GM19463 (cell line): Measurements from ENCODE around the gene ZCCHC7.
A peak's percentile ranks its signal among the peaks of the same experiment; 100 is the strongest.

Experiments
- ATAC-seq: cut with Tn5 transposase; IDR thresholded peaks from one replicate; pipeline ENCODE4 v1.9.1; 2021; ENCODE audit warnings: mild to moderate bottlenecking, moderate library complexity; ENCODE audit not compliant: unreplicated experiment

ZCCHC7 gene

GRCh38 chr9:37370968-37371563 lies 250.7 kb downstream of the ZCCHC7 start:
- ATAC-seq: peak; percentile 55

- peak; percentile 27 for ATAC-seq
Observed at GRCh38 chr9:37371565-37372464, 251.4 kb downstream of the ZCCHC7 start.

GRCh38 chr9:37372839-37373238 lies 252.5 kb downstream of the ZCCHC7 start:
- no peak for ATAC-seq

GRCh38 chr9:37373621-37374020 lies 253.2 kb downstream of the ZCCHC7 start:
- no peak for ATAC-seq

GRCh38 chr9:37374892-37375291 lies 254.5 kb downstream of the ZCCHC7 start:
- ATAC-seq: peak; percentile 41

GRCh38 chr9:37377688-37378612 lies 257.6 kb downstream of the ZCCHC7 start:
- ATAC-seq: peak; percentile 32

- no peak for ATAC-seq
Observed at GRCh38 chr9:37378613-37379004, 258.2 kb downstream of the ZCCHC7 start.

- ATAC-seq: no peak
Observed at GRCh38 chr9:37379835-37380234, 259.5 kb downstream of the ZCCHC7 start.

GRCh38 chr9:37380570-37380969 lies 260.2 kb downstream of the ZCCHC7 start:
- no peak for ATAC-seq

GRCh38 chr9:37381094-37381741 lies 260.8 kb downstream of the ZCCHC7 start:
- ATAC-seq: no peak

GRCh38 chr9:37382161-37382981 lies 262.0 kb downstream of the ZCCHC7 start:
- peak; percentile 39 for ATAC-seq

- peak; percentile 18 for ATAC-seq
Observed at GRCh38 chr9:37382982-37383357, 262.6 kb downstream of the ZCCHC7 start.

- no peak for ATAC-seq
Observed at GRCh38 chr9:37383393-37383792, 263.0 kb downstream of the ZCCHC7 start.

GRCh38 chr9:37383876-37384746 lies 263.7 kb downstream of the ZCCHC7 start:
- ATAC-seq: no peak

GRCh38 chr9:37385286-37385685 lies 264.9 kb downstream of the ZCCHC7 start:
- ATAC-seq: no peak

GRCh38 chr9:37386988-37387387 lies 266.6 kb downstream of the ZCCHC7 start:
- ATAC-seq: no peak

- peak; percentile 97 for ATAC-seq
Observed at GRCh38 chr9:37390759-37391158, 270.4 kb downstream of the ZCCHC7 start.

GRCh38 chr9:37392272-37392671 lies 271.9 kb downstream of the ZCCHC7 start:
- no peak for ATAC-seq

GRCh38 chr9:37395229-37395628 lies 274.9 kb downstream of the ZCCHC7 start:
- ATAC-seq: no peak
